ENCODE results near the gene LGALS7B. TPM values are rescaled to one million over a fixed set of nuclear protein-coding genes. Genes with fewer than 3 reads are reported as not detected.
"Not testable (repeated sequence)": the region's sequence is repeated elsewhere in the genome, so short reads cannot be mapped to it uniquely, and the experiment has no call there.

The LGALS7B gene
- total RNA-seq, 1 donor from 2014 or later, result not detected

GRCh38 chr19:38817081-38817480, 28.1 kb downstream of the LGALS7B start:
- Mint-ChIP-seq H3K4me3 (no peak overlapping the region), H3K36me3 (peaks cover 18% of the 10 kb centered on the region), H3K4me1 (ENCODE audit: unreplicated experiment) (peaks cover 13% of the 10 kb centered on the region), H3K27me3 (no peaks in the 10 kb centered on the region), H3K9me3 (no peaks in the 10 kb centered on the region), H3K27ac (no peak overlapping the region)
- TF ChIP-seq CTCF (conservative IDR thresholded peaks at IDR 0.05), result no peak
- no peak for DNase-seq (ENCODE audit: extremely low spot score, unreplicated experiment)

DNA sequence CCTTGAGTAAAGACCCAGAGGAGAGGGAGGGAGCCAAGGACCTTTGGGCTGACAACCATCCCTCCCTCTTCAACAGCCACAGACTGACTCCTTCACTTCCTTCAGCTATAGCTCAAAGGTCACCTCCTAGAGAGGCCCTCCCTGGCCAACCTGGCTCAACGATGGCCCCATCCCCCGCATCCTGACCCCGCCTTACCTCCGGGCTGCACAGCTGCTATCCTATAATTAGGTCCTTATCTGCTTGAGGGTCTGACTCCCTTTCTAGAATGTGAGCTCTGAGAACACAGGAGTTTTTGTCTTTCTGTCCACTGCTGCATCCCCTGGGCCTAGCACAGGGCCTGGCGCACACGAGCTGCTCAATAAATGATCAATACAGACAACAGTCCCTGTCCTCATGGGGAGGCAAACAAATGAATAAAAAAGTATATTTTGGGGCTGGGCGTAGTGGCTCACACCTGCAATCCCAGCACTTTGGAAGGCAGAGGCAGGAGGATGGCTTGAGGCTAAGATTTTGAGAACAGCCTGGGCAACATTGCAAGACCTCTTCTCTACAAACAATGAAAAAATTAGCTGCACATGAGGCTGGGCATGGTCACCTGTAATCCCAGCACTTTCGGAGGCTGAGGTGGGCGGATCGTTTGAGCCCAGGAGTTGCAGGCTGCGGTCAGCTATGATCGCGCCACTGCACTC, 30.4 kb downstream of the LGALS7B start:
- H3K36me3 Mint-ChIP-seq, result peaks cover 32% of the 10 kb centered on the region
- H3K27ac Mint-ChIP-seq, result peak overlapping the region; percentile 74
- peaks cover 3% of the 10 kb centered on the region for H3K9me3 Mint-ChIP-seq
- no peaks in the 10 kb centered on the region for H3K27me3 Mint-ChIP-seq
- H3K4me1 Mint-ChIP-seq (ENCODE audit: unreplicated experiment), result peaks cover 14% of the 10 kb centered on the region
- H3K4me3 Mint-ChIP-seq, result peak overlapping the region; percentile 36
- no peak for DNase-seq (ENCODE audit: extremely low spot score, unreplicated experiment)
- TF ChIP-seq CTCF (conservative IDR thresholded peaks at IDR 0.05), result no peak

- not testable (repeated sequence) for DNase-seq (ENCODE audit: extremely low spot score, unreplicated experiment); H3K27me3 Mint-ChIP-seq; H3K27ac Mint-ChIP-seq; H3K9me3 Mint-ChIP-seq; H3K4me3 Mint-ChIP-seq
- peaks cover 36% of the 10 kb centered on the region for H3K36me3 Mint-ChIP-seq
- H3K4me1 Mint-ChIP-seq (ENCODE audit: unreplicated experiment), result peaks cover 22% of the 10 kb centered on the region
These were observed 32.3 kb downstream of the LGALS7B start for GRCh38 chr19:38821230-38821825.

DNA sequence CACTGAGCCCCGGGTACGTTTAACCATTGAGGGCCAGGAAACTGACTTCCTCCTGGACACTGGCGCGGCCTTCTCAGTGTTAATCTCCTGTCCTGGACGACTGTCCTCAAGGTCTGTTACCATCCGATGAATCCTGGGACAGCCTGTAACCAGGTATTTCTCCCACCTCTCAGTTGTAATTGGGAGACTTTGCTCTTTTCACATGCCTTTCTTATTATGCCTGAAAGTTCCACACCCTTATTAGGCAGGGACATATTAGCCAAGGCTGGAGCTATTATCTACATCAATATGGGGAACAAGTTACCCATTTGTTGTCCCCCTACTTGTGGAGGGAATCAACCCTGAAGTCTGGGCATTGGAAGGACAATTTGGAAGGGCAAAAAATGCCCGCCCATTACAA, 36.9 kb downstream of the LGALS7B start:
- H3K4me3 Mint-ChIP-seq; H3K27me3 Mint-ChIP-seq; H3K9me3 Mint-ChIP-seq; H3K27ac Mint-ChIP-seq; DNase-seq (ENCODE audit: extremely low spot score, unreplicated experiment): not testable (repeated sequence)
- Mint-ChIP-seq H3K36me3 (peaks cover 39% of the 10 kb centered on the region), H3K4me1 (ENCODE audit: unreplicated experiment) (peaks cover 20% of the 10 kb centered on the region)

DNA sequence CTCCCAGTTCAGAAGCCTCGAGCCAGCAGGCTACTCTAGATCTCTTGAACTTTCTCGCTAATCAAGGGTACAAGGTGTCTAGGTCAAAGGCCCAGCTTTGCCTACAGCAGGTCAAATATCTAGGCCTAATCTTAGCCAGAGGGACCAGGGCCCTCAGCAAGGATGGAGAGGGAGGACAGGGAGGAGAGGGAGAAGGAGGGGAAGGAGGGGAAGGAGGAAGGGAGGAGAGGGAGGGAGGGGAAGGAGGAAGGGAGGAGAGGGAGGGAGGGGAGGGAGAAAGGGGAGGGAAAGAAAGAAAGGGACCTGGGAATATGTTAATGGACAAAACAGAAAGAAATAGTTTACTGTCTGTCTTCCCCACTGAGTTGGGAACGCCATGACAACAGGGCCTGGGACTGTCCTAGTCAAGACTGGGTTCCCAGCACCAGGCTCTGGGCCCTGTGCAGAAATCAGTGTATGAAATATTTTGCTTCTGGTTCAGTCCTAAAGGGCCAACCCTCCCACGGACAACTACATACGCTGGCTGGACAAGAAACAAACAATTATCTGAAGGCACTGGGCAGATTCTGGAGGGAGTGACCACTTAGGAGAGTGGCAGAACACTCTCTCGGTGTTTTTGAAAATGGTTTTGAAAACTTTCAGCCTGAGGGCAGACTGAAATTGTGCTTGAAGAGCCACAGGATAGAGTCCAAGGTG, 38.0 kb downstream of the LGALS7B start:
- Mint-ChIP-seq H3K4me3 (no peak overlapping the region), H3K36me3 (peaks cover 47% of the 10 kb centered on the region), H3K27ac (peak overlapping the region; percentile 36), H3K4me1 (ENCODE audit: unreplicated experiment) (peaks cover 27% of the 10 kb centered on the region), H3K9me3 (peaks cover 3% of the 10 kb centered on the region), H3K27me3 (no peaks in the 10 kb centered on the region)
- DNase-seq (ENCODE audit: extremely low spot score, unreplicated experiment), result no peak
- TF ChIP-seq CTCF (conservative IDR thresholded peaks at IDR 0.05), result no peak

- H3K36me3 Mint-ChIP-seq, result peaks cover 36% of the 10 kb centered on the region
- not testable (repeated sequence) for H3K4me3 Mint-ChIP-seq; H3K27me3 Mint-ChIP-seq; DNase-seq (ENCODE audit: extremely low spot score, unreplicated experiment); H3K9me3 Mint-ChIP-seq; H3K27ac Mint-ChIP-seq
- peaks cover 35% of the 10 kb centered on the region for H3K4me1 Mint-ChIP-seq (ENCODE audit: unreplicated experiment)
These were observed 40.2 kb downstream of the LGALS7B start for GRCh38 chr19:38829203-38829602.
